Fibroblast of skin of left biceps (primary cell): ENCODE results near the gene SLC8A2.
"Not testable (repeated sequence)": the region's sequence is repeated elsewhere in the genome, so short reads cannot be mapped to it uniquely, and the experiment has no call there.

Experiments used
- DNase-seq, 2 experiments: peaks; one replicate each; pipeline ENCODE4 v3.0.0-alpha.2; 2013; ENCODE audit warnings: low read depth in 2 of 2

Gene SLC8A2

DNA sequence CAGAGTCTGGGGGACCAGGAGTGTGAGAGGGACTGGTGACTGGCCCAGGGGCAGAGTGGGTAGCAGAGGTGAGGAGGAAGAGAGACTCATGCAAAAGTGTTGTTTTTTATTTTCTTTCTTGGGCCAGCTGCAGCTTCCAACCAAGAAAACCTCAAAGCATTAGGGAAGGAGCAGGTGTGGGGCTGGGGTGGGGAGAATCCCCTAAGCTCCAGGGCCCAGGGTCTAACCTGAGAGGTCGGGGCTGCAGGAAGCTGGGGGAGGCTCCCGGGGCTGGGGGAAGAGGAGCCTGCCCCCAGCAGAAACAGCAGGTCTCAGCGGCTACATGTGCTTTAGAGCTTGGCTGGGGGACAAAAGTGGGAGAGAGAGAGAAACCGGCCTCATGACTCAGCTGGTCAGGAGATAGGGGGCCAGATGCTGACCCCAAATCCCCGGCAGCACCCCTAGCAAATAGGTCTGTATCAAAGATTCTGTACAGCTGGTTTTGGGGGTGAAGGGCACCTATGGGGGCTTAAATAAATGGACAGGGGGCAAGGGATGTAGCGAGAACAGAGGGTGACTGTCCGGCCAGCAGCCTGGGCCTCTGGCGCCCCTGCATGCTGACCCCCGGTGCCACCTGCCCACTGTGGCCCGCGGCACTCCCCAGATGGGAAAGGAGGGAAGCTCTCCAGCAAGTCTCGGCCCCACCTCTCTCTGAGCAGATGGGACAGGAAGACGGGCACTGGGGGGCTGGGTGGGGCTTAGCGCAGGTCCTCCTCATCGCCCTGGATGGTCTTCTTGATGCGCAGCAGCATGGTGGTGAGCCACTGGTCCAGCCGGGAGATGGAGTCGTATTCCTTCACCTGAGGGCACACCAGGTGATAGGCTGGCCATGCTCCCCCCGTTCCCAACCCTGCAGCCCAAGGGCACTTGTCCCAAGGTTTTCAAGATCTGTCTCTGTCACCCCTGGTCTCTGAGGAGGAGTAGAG is 16.1 kb upstream of the SLC8A2 start:
- DNase-seq: no peak

DNA sequence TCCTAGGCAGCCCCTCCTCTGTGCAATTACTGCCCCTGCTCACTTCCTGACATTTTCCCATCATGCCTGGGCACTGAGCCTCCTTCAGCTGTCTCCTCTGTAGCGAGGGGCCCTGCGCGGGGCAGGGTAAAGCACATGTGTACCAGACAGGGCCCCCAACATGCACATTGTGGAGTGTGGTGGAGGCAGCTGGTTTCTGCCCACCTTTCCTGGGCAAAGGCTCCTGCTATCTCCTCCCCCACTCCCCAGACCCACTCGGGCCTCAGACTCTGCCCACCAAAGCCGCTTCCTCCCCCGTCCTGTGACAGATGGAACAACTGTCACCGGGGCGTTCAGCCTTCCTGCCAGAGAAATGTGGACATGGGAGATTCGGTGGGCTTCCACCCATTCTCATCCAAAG is 15.2 kb upstream of the SLC8A2 start:
- no peak for DNase-seq

DNA sequence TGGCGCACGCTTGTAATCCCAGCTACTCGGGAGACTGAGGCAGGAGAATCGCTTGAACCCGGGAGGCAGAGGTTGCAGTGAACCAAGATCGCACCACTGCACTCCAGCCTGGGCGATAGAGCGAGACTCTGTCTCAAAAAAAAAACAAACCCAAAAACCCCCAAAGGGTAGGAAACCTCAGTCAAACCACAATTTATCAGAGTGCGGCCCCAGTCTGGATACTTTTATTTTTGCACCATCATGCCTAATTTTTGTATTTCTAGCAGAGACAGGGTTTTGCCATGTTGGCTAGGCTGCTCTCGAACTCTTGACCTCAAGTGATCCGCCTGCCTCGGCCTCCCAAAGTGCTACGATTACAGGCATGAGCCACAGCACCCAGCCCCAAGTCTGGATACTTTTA is 14.5 kb upstream of the SLC8A2 start:
- DNase-seq: not testable (repeated sequence)

DNA sequence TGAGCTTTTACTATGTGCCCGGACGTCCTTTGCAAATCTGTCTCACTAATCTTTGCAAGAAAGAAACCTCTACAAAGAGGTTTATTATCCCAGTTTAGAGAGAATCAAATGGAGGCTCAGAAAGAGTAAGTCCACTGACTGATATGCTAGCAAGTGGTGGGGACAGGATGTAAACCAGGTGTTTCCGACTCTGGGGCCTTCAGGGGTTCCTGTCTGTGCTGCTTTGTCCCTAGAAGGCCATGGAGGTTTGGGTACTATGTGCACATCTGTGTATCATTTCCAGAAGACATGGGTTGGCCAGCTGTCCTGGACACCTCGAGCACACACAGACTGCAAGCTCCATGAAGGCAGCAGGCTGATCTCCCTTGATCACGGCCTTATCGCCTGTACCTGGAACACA is 13.5 kb upstream of the SLC8A2 start:
- no peak for DNase-seq

DNA sequence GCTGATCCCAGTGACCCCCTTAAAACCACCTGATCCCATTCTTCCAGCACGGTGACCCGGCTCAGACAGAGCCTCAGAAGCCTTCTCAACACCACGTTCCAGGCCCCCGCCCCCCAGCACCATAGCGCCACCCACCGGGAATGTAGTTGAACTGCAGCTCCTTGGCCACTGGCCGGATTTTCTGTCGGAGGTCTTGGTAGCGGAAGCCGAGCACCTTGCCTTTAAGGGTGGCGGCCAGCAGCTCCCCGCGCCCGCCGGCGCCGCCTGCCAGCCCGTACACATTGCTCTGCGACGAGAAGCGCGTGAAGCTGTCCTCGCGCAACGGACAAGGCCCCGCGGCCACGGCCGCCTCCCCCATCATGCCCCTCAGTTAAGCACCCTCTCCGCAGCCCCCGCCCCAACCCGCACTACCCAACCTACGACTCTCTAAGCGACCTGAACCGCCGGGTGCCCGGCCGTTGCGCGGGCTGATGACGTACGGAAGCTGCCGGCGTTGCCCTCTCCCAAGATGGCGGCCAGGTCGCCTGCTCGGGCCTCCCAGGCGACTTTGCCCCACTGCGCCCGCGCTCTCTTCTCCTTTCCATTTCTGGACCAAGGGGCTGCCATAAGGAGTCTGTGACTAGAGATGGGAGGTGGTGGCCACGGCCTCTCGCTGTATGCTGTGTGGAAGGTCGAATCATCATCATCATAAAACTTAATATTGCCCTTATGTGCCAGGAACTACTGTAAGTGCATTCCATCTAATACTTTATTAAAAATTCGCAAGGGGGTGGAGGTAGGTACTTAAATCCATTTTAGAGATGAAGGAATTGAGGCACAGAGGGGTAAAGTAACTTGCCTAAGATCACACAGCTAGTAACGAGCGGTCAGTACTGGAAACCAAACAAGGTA is 12.4 kb upstream of the SLC8A2 start, which contains the start of gene KPTN:
Gene KPTN (minus strand): TSS at position 420 of the 891 bp plus-strand sequence. CDS start 59 bp downstream, at position 361.
- peak; percentile 69 to 71 for DNase-seq

DNA sequence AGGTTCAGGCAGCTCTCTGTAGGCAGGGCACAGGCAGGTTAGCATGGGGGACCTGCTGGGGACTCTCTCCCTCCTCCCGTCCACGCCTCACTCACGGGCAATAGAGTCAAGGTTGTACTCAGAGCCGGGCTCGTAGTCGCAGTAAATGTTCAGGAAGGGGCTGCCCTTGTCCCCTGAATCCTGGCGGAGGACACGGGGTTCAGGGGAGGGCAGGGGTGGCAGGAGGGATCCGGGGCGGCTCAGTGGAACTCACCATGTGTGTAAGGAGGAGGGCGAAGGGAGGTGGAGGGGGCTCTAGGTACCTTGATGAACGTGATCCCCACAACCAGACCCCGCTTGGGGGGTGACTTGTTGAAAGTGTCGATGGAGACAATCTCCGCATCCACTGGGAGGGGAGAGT is 11.5 kb upstream of the SLC8A2 start:
- DNase-seq: no peak

DNA sequence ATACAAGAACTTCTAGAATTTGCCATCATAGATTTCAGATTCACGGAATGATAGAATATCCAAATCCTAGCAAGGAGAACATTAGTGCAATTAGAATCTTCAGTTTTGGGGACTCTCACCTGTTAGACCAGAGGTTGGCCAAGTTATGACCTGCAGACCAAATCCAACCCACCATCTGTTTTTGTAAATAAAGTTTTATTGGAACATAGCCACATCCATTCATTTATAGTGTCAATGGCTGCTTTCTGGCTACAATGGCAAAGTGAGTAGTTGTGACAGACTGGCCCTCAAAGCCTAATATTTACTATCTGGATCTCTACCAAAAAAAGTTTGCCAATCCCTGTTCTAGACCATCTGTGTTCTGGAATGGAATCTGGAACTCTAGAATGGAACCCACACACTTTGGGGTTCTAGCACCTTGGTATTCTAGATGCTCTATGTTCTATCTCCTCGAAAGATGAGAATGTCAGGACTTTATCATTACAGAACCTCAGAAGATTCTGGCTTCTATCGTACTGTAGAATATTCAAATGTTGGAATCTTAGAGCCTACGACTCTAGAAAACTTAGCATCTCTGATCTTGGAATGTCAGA is 9.9 kb upstream of the SLC8A2 start:
- DNase-seq: no peak

DNA sequence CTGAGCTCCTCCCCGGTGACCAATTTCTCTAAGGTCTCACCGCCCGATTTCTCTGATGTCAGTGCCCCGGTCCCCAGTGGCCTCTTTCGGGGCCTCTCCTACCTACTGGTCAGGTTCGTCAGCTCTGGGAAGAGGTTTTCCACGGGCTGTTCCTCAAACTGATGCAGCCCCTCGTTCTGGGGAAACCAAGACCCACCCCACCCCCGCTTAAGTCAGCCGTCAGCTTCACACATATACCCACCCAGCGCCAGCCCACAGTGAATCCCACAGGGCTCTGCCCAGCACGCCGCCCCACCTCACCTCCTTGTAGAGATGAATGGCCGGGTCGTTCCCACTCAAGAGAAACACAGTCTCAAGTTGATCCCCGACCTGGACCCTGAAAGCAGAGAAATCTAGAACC is 9.0 kb upstream of the SLC8A2 start:
- no peak for DNase-seq

DNA sequence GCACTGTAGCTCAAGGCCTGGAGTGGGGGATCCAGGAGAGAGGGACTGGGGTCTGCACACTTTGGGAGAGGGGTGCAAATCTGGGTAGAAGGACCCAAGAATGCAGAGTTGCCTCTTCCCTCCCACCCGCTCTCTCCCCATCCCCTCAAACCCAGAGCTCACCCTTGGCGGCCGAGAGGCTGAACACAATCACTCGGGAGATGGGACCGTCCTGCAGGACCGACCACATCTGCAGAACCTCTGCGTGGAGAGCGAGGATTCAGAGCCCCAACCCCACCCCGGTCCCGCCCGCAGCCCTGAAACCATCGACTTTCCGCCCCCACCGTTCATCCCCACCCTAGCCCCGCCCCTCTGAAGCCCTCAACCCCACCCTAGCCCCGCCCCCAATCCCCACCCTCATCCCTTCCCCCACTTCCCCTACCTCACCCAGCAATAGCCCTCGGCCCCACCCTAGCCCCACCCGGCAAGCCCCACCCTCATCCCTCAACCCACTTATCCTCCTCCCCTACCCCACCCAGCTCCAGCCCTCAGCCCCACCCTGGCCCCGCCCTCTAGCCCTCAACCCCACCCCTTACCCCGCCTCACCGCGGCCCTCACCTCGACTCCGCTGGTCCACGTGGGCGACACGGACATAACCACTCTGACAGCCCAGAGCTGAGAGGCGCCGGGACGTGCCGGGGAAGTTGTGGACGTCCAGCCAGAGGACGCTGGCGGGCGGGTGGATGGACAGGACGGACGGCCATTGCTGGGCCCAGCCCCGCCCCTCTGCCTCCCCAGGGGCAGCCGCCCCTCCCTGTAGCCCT is 8.2 kb upstream of the SLC8A2 start:
- no peak for DNase-seq

DNA sequence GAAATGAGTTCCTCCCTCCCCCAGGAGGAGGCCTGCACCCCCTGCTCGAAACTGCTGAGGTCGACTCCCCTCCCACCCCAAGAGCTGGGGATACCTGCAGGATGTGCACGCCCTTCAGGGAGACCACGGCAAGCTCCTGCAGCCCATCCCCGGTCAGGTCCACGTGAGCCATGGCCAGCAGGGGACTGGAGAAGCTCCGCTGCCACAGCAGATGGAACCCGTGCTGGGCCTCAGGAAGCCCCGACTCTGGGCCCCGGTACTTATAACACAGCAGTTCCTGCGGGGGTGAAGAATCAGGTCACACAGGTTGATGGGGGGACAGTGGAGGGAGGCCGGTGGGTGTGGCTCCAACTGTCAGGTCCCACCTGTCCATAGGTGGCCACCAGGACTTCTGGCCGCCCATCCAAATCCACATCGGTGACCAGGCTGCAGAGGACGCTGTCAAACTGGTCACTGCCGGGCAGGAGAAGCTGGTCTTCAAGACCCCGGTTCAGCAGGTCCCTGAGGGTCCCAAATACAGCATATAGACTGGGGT is 4.8 kb upstream of the SLC8A2 start:
- DNase-seq: no peak

DNA sequence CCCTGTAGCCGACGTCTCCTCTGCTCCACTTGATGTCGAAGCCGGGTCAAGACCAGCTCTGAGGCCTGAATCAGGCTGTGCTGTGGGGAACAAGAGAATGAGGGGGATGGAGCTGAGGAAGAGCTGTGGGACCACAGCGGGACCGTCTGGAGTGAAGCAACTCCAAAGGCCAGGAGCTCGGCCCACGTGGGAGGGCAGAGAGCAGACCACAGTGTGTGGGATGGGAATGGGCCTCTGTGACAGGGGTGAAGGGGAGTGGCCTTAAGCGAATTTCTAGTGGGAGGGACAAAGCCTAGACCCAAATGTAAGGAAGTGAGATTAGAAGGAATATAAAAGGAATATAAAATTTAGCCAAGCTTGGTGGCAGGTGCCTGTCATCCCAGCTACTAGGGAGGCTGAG is 3.8 kb upstream of the SLC8A2 start:
- DNase-seq: no peak

DNA sequence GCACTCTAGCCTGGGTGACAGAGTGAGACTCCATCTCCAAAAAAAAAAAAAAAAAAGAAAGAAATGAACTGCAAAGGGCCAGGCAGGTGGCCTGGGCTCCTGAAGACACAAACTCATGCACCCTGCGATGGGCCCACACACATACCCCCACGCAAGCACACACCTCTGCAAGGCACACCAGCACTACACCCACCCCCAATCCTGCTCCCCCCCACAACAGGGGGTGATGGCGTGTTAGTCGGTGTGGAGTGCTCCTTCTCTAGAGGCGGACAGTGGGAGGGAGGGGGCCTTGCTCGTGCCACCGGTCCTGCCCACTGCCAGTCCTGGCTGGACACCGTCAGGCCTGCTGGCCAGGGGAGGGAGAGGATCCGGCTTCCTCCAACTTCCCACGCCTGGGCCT is 1.6 kb upstream of the SLC8A2 start:
- no peak for DNase-seq

DNA sequence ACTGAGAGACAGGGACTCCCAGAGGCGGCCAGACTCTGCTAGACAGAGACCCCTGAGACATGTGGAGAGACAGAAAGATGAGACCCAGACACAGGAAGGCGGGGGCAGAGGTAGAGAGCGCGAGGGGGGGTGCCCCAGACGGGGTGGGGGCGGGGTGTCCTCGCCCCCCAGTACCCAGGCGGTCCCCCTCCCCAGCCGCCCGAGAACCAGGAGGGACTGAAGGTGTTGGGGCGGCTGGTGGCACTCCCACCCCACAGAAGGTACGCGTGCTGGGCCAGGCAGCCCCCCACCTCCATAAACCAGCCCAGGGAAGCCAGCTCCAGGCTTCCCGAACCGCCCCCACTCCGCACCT is 336 bp downstream of the SLC8A2 start:
- DNase-seq: no peak

DNA sequence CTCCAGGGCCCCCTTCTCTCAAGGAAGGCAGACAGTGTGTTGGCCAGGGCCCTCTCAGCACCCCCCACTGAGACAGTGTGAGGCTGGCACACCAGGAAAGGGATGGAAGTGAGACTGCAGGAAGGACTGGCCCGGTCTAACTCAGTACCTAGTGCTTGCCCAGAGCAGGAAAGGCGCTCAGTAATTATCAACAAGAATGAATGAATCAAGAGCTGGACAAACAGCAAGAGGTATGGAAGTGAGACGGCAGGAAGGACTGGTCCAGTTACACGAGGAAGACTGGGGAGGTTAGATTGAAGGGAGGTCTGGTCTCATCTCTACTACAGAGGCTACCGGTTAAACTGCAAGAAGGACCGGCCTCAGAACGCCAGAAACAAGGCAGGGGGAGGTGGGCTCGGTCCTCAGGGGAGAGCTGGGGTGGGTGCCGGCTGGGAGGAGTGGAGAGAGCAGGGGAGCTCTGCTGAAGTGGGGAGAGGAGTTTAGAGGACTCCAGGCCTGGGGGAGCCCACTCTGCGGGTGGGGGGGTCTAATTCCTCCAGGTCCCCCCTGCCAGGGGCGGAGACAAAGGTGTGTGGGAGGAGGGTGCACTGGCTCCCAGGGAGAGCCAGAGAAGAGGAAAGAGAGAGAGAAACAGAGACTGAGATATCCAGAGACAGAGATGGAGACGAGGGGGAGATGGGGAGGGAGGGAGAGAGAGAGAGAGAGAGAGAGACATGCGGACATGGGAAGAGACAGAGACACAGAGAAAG is 1.1 kb downstream of the SLC8A2 start:
- no peak for DNase-seq

DNA sequence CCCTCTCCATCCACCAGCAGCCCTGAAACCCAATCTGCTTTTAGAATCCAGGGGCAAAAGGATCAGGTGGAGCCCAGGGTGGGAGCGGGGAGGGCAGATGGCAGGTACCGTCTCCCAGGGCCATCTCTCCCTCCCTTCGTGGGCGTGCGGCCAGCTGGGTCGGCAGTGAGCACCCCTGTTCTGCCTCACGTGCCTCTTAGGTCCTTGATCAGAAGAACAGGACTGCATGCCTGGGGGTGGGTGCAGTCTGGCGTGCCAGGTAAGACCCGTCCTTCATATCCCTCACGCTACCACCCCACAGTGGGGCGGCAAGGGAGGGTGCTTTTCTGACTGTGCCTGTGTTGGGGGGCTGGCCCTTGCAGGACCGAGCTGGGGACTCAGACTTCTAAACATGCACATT is 2.0 kb downstream of the SLC8A2 start:
- DNase-seq: no peak

DNA sequence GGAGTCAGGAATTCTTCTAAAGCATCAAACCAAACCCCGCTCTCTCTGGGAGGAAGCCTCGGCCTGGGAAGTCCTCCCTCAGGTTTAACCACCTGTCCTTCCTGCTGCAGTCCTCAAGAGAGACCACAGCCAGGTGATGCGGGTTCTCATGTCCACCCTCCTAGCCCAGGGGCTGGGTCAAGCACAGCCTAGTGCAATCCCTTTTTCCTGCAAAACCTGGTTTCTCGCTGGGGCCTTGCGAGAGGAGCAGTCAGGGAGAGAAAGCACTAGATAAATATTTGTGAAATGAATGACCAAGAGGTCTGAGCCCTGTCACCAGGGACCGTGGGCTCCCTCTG is 2.4 kb downstream of the SLC8A2 start:
- no peak for DNase-seq

DNA sequence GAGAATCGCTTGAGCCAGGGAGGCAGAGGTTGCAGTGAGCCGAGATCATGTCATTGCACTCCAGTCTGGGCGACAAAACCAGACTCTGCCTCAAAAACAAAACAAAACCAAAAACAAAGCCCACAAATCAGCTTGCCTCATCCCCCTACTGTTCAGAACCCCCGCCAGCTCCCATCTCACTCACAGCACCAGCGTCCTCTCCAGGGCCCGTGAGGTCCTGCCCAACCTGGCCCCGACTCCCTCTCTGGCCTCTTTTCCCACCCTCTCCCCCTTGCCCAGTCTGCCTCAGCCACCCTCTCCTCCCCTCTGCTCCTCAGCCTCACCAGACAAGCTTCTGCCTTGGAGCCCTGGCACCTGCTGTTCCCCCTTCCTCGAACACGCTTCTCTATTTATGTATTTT is 3.8 kb downstream of the SLC8A2 start:
- no peak for DNase-seq

DNA sequence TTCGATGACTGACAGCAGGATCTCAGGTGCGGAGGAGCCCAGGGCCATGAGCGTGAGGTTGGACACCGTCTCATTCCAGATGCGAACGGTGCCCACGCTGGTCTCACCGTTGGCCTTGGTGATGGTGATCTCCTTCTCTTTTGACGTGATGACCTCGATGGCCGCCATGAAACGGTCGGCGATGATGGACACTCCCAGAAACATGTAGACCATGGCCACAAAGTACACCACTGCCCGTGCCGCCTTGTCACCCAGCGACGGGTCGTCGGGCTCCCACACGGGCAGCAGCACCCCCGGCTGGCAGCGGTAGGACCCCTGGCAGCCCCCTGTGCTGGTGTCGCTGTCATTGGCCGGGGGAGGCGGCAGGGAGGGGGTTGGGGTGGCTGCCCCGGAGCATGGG is 5.7 kb downstream of the SLC8A2 start:
- no peak for DNase-seq

DNA sequence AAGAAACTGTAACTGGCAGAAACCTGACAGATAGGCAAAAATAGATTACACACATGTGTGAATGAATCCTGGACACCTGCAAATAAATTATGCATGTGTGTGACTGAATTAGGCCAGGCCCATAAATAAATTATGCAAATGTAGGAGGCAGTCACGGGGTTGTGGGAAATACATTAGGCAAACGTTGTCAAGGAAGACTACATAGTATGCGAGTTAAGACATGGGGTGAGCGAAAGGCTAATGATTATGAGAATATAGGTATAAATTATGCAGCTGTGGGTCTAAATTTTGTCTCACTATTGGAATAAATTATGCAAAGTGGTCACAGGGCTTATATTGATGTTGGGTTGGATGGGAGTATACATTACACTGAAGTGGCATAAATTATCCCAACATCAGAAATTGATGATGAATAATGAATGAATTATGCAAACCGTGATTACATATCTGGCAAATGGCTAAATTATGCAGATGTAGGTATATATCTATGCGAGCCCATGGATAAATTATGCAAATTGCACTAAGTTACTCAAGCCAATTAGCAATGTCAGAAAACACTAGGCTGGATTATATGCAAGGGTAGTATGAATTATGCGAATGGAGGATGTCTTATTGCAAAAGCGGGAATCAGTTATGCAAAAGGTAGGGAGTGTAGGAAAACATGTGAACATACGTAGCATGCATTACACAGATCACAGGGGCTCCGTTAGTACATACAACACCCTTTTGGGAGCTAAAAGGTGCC is 6.8 kb downstream of the SLC8A2 start:
- DNase-seq: no peak

DNA sequence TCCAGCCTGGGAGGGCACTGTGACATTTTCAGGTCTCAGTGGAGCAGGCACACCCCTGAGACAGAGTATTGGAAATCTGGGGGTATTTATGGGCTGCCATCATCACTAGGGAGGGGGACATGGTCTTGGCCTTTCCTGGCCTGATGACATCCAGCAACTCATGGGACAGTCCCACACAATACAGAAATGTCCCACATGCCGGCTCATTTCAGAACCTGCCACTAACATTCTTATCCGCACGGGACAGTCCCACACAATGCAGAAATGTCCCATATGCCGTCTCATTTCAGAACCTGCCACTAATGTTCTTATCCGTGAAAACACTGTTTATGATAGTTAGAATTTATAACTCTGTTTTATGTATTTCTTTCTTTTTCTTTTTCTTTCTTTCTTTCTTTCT is 9.8 kb downstream of the SLC8A2 start:
- no peak for DNase-seq
